AG08396 (cell line): ENCODE results near the gene METTL24.
"Not testable (repeated sequence)": the region's sequence is repeated elsewhere in the genome, so short reads cannot be mapped to it uniquely, and the experiment has no call there.

Experiments
- DNase-seq: peaks from one replicate; pipeline ENCODE4 v3.0.0; 2012; ENCODE audit warnings: low spot score, mixed read lengths

Gene METTL24

GRCh38 chr6:110265273-110265672, 92.9 kb downstream of the METTL24 start:
- DNase-seq = no peak

- no peak for DNase-seq
Observed at GRCh38 chr6:110256366-110256765, 101.8 kb downstream of the METTL24 start.

- peak; percentile 60 for DNase-seq
Observed at GRCh38 chr6:110255211-110255750, 102.9 kb downstream of the METTL24 start.

DNA sequence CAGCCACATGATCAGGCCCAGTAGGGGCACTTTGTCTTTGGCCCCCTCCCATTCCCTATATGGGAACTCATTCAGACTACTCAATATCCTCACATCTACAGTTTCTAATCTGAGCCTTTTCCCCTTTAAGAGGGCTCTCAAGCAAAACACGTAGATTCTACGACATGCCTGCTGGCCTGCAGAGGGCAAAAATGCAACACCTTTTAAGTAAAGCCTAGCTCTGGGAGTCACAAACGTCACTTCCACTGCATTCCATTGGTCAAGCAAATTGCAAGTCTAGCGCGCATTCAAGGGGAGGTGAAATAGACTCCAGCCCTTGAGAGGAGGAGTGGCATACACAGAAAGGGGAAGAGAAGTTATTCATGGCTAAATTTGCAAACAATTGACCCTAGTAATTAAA, 107.3 kb downstream of the METTL24 start:
- no peak for DNase-seq

- DNase-seq = no peak
Observed at GRCh38 chr6:110250058-110250457, 108.1 kb downstream of the METTL24 start.

GRCh38 chr6:110246900-110247546, 111.1 kb downstream of the METTL24 start:
- DNase-seq = no peak

DNA sequence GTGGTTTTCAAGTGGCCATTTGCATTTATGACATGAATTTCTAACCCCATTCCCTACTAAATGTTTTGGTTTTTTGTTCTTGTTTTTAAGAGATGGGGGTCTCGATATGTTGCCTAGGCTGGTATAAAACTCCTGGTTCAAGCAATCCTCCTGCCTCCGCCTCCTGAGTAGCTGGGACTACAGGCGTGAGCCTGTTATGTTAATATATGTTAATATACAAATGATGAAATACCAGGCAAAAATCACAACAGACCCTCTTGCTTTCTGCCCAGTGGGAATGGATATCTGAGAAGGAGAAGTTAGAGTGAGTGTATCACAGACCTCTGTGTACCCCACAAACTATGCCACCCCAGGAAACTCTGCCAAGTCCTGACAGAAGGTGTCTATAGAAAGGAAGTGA, 111.8 kb downstream of the METTL24 start:
- DNase-seq = no peak

DNA sequence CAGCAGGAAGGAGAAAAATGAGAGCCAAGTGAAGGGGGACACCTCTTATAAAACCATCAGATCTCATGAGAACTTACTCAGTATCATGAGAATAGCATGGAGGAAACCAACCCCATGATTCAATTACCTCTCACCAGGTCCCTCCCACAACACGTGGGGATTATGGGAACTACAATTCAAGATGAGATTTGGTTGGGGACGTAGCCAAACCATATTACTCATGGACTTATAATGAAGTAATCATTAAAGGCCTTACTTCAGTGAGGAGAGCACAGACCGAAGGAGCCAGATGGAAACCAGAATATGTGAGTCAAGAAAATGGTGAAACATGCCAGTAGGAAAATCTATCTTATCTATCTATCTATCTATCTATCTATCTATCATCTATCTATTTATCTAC, 113.5 kb downstream of the METTL24 start:
- not testable (repeated sequence) for DNase-seq

- no peak for DNase-seq
Observed at GRCh38 chr6:110239526-110240274, 118.4 kb downstream of the METTL24 start.

DNA sequence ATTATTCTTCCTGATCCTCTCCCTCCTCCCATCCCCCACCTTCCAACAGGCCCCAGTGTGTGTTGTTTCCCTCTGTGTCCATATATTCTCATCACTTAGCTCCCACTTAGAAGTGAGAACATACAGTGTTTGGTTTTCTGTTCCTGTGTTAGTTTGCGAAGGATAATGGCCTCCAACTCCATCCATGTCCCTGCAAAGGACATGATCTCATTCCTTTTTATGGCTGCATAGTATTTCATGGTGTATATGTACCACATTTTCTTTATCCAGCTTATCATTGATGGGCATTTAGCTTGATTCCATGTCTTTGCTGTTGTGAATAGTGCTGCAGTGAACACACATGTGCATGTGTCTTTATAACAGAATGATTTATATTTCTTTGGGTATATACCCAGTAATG, 122.1 kb downstream of the METTL24 start:
- DNase-seq = not testable (repeated sequence)

- peak; percentile 25 for DNase-seq
Observed at GRCh38 chr6:110233770-110234374, 124.3 kb downstream of the METTL24 start.

DNA sequence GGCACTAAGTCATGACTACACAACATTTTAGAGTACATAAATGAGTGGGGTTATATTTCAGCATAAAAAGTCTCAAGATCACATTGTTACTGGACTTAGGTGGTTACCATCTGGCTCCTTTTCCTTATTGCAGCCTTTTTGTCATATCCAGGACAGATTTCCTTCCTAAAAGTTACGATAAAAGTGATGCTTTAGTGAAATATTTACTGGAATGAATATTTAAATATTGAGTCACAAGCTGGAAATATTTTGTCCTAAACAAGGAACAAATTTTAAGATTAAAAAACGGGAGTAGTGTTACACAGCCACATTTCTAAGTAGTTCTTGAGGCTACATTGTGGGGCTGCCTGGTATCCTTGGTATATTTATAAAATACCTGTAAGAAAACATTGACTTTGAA, 125.7 kb downstream of the METTL24 start:
- DNase-seq = peak; percentile 29

- DNase-seq = no peak
Observed at GRCh38 chr6:110226261-110226660, 131.9 kb downstream of the METTL24 start.

- DNase-seq = no peak
Observed at GRCh38 chr6:110221738-110222137, 136.4 kb downstream of the METTL24 start.

GRCh38 chr6:110217266-110217665, 140.9 kb downstream of the METTL24 start:
- DNase-seq = no peak

- DNase-seq = no peak
Observed at GRCh38 chr6:110216140-110216539, 142.0 kb downstream of the METTL24 start.

- no peak for DNase-seq
Observed at GRCh38 chr6:110214338-110214737, 143.8 kb downstream of the METTL24 start.

DNA sequence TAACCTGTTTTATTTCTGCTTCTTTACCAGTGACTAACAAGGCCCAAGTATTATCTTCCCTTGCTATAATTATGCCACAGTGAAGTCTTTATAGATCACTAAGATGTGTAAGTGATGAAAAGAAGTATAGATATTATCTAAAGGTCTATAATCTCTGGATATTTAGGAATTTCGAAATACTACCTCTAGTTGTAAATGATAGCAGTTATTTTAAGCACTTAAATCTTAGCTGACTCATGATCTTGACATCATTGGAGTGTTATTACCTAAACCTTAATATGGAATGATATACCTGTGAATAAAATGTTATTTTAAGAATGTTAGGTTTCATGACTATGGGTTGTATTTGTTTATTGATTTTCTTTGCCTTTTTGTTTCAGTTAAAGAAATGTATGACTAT, 146.4 kb downstream of the METTL24 start:
- no peak for DNase-seq

GRCh38 chr6:110207652-110208051, 150.5 kb downstream of the METTL24 start:
- DNase-seq = no peak

DNA sequence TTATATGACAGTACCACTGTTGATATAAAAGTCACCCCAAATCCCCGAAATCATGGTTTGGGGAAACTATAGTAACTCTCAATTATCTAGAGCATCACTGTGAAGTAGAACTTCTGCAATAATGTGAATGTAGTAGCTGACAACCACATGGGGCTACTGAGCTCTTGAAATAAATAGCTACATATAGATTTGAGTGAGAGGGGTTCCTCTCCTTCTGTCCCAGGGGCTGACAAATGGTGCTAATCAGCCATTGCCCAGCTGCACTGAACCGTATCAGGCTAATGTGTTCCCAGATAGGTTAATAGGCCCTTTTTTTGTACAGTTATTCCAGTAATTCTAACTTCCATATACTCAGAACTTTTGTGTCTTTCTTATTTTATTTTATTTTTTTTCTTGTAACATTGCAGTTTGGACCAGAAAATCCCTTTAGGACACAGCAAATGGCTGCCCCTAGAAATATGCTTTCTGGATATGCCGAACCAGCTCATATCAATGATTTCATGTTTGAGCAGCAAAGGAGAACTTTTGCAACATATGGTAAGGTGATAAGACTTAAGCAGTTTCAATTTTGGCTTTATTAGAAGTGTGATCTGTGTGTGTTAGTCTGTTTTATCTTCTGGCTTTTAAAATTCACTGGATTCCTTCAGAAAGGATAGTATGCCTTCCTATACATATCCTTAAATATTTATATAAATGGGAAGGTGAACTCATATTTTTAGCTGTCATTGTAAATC, 156.8 kb downstream of the METTL24 start:
- no peak for DNase-seq

DNA sequence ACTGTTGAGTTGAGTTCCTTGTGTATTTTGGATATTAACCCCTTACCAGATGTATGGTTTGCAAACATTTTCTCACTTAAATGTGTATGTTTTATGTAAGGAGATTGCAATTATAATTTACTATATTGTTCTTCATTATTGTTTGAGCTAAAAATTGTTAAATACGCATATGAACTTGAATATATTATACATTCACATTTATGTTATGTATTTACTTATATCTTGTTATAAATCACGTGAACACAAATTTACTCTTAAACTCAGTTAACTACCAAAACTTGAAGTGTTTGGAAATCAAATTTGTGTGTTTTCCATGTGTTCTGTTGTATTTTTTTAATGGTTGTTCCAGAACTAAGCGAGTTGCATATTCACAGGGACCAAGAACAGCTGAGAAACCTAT, 159.6 kb downstream of the METTL24 start:
- no peak for DNase-seq

GRCh38 chr6:110196874-110197273, 161.3 kb downstream of the METTL24 start:
- DNase-seq = no peak
